Neural progenitor cell (in vitro differentiated cells): ENCODE data around the gene SUGCT. TPM values are rescaled to one million over a fixed set of nuclear protein-coding genes. Genes with fewer than 3 reads are reported as not detected.

Experiments
- DNase-seq: peaks from one replicate; pipeline ENCODE4 v3.0.0-alpha.2; 2016; ENCODE audit warnings: low spot score
- H2AFZ ChIP-seq: fragments of 200-600 bp; sonication (generic); replicated peaks from 2 replicates; pipeline ENCODE4 v1.6.1; 2016; ENCODE audit warnings: antibody characterized with exemption
- H3F3A ChIP-seq: fragments of 200-600 bp; sonication (generic); 2 replicates; pipeline ENCODE4 v1.6.1; 2016; ENCODE audit warnings: antibody characterized with exemption, low read depth
- H3K27ac ChIP-seq: fragments of 200-600 bp; sonication (generic); 2 replicates; pipeline ENCODE4 v1.5.1; 2016; ENCODE audit warnings: mild to moderate bottlenecking
- H3K27me3 ChIP-seq: fragments of 200-600 bp; sonication (generic); 2 replicates; pipeline ENCODE4 v1.6.1; 2016; ENCODE audit warnings: mild to moderate bottlenecking, moderate library complexity
- H3K36me3 ChIP-seq: fragments of 200-600 bp; sonication (generic); 2 replicates; pipeline ENCODE4 v1.5.1; 2016
- H3K4me1 ChIP-seq: fragments of 200-600 bp; sonication (generic); 2 replicates; pipeline ENCODE4 v1.6.1; 2016; ENCODE audit warnings: mixed run types
- H3K4me2 ChIP-seq: fragments of 200-600 bp; sonication (generic); 2 replicates; pipeline ENCODE4 v1.6.1; 2016
- H3K4me3 ChIP-seq: fragments of 200-600 bp; sonication (generic); 2 replicates; pipeline ENCODE4 v1.5.1; 2016
- H3K79me2 ChIP-seq: fragments of 200-600 bp; sonication (generic); 2 replicates; pipeline ENCODE4 v1.6.1; 2016; ENCODE audit warnings: low read depth
- H3K9ac ChIP-seq: fragments of 200-600 bp; sonication (generic); 2 replicates; pipeline ENCODE4 v1.6.1; 2016
- H3K9me3 ChIP-seq: fragments of 200-600 bp; sonication (generic); 2 replicates; pipeline ENCODE4 v1.5.1; 2016; ENCODE audit warnings: low read depth
- H4K20me1 ChIP-seq: fragments of 200-600 bp; sonication (generic); 2 replicates; pipeline ENCODE4 v1.6.1; 2016; ENCODE audit warnings: low read depth
- H3K27ac Mint-ChIP-seq: 3 replicates; pipeline ENCODE4 v1.8.0; 2021; ENCODE audit warnings: mixed read lengths
- H3K27me3 Mint-ChIP-seq: 2 replicates; pipeline ENCODE4 v1.8.0; 2022; ENCODE audit warnings: low read depth, mild to moderate bottlenecking, inconsistent platforms, moderate library complexity, mixed read lengths; ENCODE audit not compliant: insufficient read depth
- H3K36me3 Mint-ChIP-seq: 3 replicates; pipeline ENCODE4 v1.8.0; 2021; ENCODE audit warnings: mixed read lengths
- H3K4me1 Mint-ChIP-seq: 3 replicates; pipeline ENCODE4 v1.8.0; 2021; ENCODE audit warnings: mixed read lengths
- H3K4me3 Mint-ChIP-seq: 3 replicates; pipeline ENCODE4 v1.8.0; 2021; ENCODE audit warnings: mild to moderate bottlenecking, moderate library complexity, mixed read lengths
- H3K9me3 Mint-ChIP-seq: 3 replicates; pipeline ENCODE4 v1.8.0; 2020; ENCODE audit warnings: mixed read lengths
- EZH2 ChIP-seq: fragments of 200-600 bp; sonication (generic); IDR thresholded peaks from 2 replicates; pipeline ENCODE4 v1.6.1; 2017; ENCODE audit warnings: antibody characterized with exemption, mild to moderate bottlenecking, moderate library complexity
- EZH2phosphoT487 ChIP-seq: fragments of 200-600 bp; sonication (generic); IDR thresholded peaks from 2 replicates; pipeline ENCODE4 v1.6.1; 2017; ENCODE audit warnings: antibody characterized with exemption
- total RNA-seq: library from RNA; depleted of rRNA; stranded (reverse); fragments of >200 nt; gene quantifications from 2 replicates; pipeline ENCODE4 v1.2.3, GENCODE V29; 2015; ENCODE audit warnings: low replicate concordance
- TF ChIP-seq, protein P1 (sequence below): fragments of 200-600 bp; sonication (generic); IDR thresholded peaks from 2 replicates; pipeline ENCODE4 v1.5.1; 2017; ENCODE audit warnings: antibody characterized with exemption, mild to moderate bottlenecking

Gene SUGCT
- total RNA-seq, 1 donor from 2014 or later = 10.1 TPM

DNA sequence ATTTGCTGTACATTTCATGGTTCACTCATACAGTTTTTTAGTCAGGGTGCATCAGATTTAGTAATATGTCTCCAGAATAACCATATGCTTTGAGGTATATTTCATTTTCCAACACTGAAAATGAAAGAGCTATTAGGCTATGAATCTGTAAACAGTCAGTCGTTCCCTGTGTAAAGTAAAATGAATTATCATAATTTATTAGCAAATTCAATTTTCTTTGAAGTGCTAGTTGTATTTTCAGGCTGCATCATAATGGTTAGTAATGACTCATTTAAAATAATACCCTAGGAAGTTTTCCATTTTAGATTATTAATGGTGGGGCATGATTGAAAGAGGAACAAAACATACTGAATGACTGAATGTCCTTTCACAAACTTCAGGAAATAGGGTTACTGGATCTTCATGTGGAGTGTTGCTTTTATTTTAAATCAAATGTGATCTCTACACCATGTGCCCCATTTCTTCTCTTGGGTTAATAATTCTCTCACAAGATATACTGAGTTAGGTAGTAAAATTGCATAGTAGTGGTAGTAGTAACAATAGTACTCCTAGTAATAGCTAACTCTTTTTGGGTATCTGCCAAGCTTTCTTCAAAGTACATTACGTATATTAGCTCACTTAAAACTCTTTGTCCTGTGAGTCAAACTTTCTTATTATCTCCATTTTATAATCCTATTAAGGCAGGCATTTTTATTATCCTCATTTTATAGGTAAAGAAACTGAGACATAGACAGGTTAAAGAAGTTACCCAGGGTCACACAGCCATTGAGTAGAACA, 476.5 kb downstream of the SUGCT start:
- no peaks in the 10 kb centered on the region for H3K9me3 ChIP-seq
- no peak overlapping the region for H3K27ac ChIP-seq
- H3K27me3 ChIP-seq = no peaks in the 10 kb centered on the region
- H3K4me3 Mint-ChIP-seq = no peak overlapping the region
- H4K20me1 ChIP-seq = no peaks in the 10 kb centered on the region
- H3F3A ChIP-seq = no peaks in the 10 kb centered on the region
- no peaks in the 10 kb centered on the region for H3K79me2 ChIP-seq
- no peaks in the 10 kb centered on the region for H3K27me3 Mint-ChIP-seq
- DNase-seq = no peak
- no peak overlapping the region for H3K4me3 ChIP-seq
- H3K4me1 ChIP-seq = peaks cover under 1% of the 10 kb centered on the region
- no peaks in the 10 kb centered on the region for H3K9me3 Mint-ChIP-seq
- no peak overlapping the region for H3K4me2 ChIP-seq
- H3K4me1 Mint-ChIP-seq = no peaks in the 10 kb centered on the region
- no peak overlapping the region for H3K27ac Mint-ChIP-seq
- TF ChIP-seq EZH2 (no peak), EZH2phosphoT487 (no peak)
- TF ChIP-seq, protein P1, sequence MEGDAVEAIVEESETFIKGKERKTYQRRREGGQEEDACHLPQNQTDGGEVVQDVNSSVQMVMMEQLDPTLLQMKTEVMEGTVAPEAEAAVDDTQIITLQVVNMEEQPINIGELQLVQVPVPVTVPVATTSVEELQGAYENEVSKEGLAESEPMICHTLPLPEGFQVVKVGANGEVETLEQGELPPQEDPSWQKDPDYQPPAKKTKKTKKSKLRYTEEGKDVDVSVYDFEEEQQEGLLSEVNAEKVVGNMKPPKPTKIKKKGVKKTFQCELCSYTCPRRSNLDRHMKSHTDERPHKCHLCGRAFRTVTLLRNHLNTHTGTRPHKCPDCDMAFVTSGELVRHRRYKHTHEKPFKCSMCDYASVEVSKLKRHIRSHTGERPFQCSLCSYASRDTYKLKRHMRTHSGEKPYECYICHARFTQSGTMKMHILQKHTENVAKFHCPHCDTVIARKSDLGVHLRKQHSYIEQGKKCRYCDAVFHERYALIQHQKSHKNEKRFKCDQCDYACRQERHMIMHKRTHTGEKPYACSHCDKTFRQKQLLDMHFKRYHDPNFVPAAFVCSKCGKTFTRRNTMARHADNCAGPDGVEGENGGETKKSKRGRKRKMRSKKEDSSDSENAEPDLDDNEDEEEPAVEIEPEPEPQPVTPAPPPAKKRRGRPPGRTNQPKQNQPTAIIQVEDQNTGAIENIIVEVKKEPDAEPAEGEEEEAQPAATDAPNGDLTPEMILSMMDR = no peak
- H3K36me3 ChIP-seq = no peaks in the 10 kb centered on the region
- no peak overlapping the region for H3K9ac ChIP-seq
- H2AFZ ChIP-seq = no peak overlapping the region
- no peaks in the 10 kb centered on the region for H3K36me3 Mint-ChIP-seq

GRCh38 chr7:40612298-40612697, 477.5 kb downstream of the SUGCT start:
- H3K27ac ChIP-seq = no peak overlapping the region
- TF ChIP-seq EZH2 = no peak
- TF ChIP-seq, protein P1 = no peak
- TF ChIP-seq EZH2phosphoT487 = no peak
- no peak overlapping the region for H3K4me3 ChIP-seq
- no peak overlapping the region for H3K4me2 ChIP-seq
- no peak overlapping the region for H2AFZ ChIP-seq
- no peak overlapping the region for H3K9ac ChIP-seq
- no peaks in the 10 kb centered on the region for H3K4me1 Mint-ChIP-seq
- H3K27me3 Mint-ChIP-seq = no peaks in the 10 kb centered on the region
- no peaks in the 10 kb centered on the region for H3K4me1 ChIP-seq
- no peaks in the 10 kb centered on the region for H3K79me2 ChIP-seq
- DNase-seq = no peak
- H3K36me3 ChIP-seq = no peaks in the 10 kb centered on the region
- no peaks in the 10 kb centered on the region for H3K36me3 Mint-ChIP-seq
- no peaks in the 10 kb centered on the region for H3K27me3 ChIP-seq
- H3K4me3 Mint-ChIP-seq = no peak overlapping the region
- H3K9me3 Mint-ChIP-seq = no peaks in the 10 kb centered on the region
- no peak overlapping the region for H3K27ac Mint-ChIP-seq
- no peaks in the 10 kb centered on the region for H4K20me1 ChIP-seq
- H3F3A ChIP-seq = no peaks in the 10 kb centered on the region
- H3K9me3 ChIP-seq = no peaks in the 10 kb centered on the region

- Histone ChIP-seq H3K9me3 (no peaks in the 10 kb centered on the region), H3K27me3 (no peaks in the 10 kb centered on the region), H3K27ac (no peak overlapping the region), H2AFZ (no peak overlapping the region), H3K36me3 (no peaks in the 10 kb centered on the region), H3K9ac (no peak overlapping the region), H4K20me1 (no peaks in the 10 kb centered on the region), H3K4me3 (no peak overlapping the region), H3K79me2 (no peaks in the 10 kb centered on the region), H3K4me2 (no peak overlapping the region), H3K4me1 (no peaks in the 10 kb centered on the region), H3F3A (no peaks in the 10 kb centered on the region)
- H3K4me1 Mint-ChIP-seq = no peaks in the 10 kb centered on the region
- no peaks in the 10 kb centered on the region for H3K36me3 Mint-ChIP-seq
- H3K9me3 Mint-ChIP-seq = no peaks in the 10 kb centered on the region
- no peaks in the 10 kb centered on the region for H3K27me3 Mint-ChIP-seq
- H3K27ac Mint-ChIP-seq = no peak overlapping the region
- DNase-seq = no peak
- no peak for TF ChIP-seq EZH2phosphoT487
- H3K4me3 Mint-ChIP-seq = no peak overlapping the region
Measured at GRCh38 chr7:40619647-40620046, 484.8 kb downstream of the SUGCT start.

- Mint-ChIP-seq H3K27me3 (no peaks in the 10 kb centered on the region), H3K4me1 (no peaks in the 10 kb centered on the region), H3K36me3 (no peaks in the 10 kb centered on the region), H3K9me3 (no peaks in the 10 kb centered on the region), H3K4me3 (no peak overlapping the region), H3K27ac (peak overlapping the region; percentile 50)
- TF ChIP-seq, protein P1 = no peak
- TF ChIP-seq EZH2 (no peak), EZH2phosphoT487 (no peak)
- H3K79me2 ChIP-seq = no peaks in the 10 kb centered on the region
- H3K27ac ChIP-seq = no peak overlapping the region
- H3K9ac ChIP-seq = no peak overlapping the region
- no peaks in the 10 kb centered on the region for H4K20me1 ChIP-seq
- DNase-seq = no peak
- H3K4me2 ChIP-seq = no peak overlapping the region
- no peak overlapping the region for H2AFZ ChIP-seq
- no peaks in the 10 kb centered on the region for H3K27me3 ChIP-seq
- H3K9me3 ChIP-seq = no peaks in the 10 kb centered on the region
- no peaks in the 10 kb centered on the region for H3K4me1 ChIP-seq
- no peaks in the 10 kb centered on the region for H3K36me3 ChIP-seq
- no peak overlapping the region for H3K4me3 ChIP-seq
- H3F3A ChIP-seq = no peaks in the 10 kb centered on the region
Measured at GRCh38 chr7:40621592-40621998, 486.8 kb downstream of the SUGCT start.
